Coronary artery (tissue), 2 donors: ENCODE data around the gene FKBP5.

Experiments used
- DNase-seq: peaks from one replicate; pipeline ENCODE4 v3.0.0-alpha.2; 2017; ENCODE audit warnings: low spot score
- H3K27ac ChIP-seq, 2 donors: fragments of 200-600 bp; sonication (generic); one replicate each; pipeline ENCODE4 v1.5.1; 2016 to 2019
- H3K4me3 ChIP-seq: fragments of 200-600 bp; sonication (generic); 2 replicates; pipeline ENCODE4 v1.5.1; 2016; ENCODE audit warnings: mild to moderate bottlenecking, moderate library complexity
- TF ChIP-seq, protein P1 (sequence below): fragments of 200-600 bp; sonication (generic); IDR thresholded peaks from one replicate; pipeline ENCODE4 v1.5.1; 2019; ENCODE audit warnings: antibody characterized with exemption

The FKBP5 gene

DNA sequence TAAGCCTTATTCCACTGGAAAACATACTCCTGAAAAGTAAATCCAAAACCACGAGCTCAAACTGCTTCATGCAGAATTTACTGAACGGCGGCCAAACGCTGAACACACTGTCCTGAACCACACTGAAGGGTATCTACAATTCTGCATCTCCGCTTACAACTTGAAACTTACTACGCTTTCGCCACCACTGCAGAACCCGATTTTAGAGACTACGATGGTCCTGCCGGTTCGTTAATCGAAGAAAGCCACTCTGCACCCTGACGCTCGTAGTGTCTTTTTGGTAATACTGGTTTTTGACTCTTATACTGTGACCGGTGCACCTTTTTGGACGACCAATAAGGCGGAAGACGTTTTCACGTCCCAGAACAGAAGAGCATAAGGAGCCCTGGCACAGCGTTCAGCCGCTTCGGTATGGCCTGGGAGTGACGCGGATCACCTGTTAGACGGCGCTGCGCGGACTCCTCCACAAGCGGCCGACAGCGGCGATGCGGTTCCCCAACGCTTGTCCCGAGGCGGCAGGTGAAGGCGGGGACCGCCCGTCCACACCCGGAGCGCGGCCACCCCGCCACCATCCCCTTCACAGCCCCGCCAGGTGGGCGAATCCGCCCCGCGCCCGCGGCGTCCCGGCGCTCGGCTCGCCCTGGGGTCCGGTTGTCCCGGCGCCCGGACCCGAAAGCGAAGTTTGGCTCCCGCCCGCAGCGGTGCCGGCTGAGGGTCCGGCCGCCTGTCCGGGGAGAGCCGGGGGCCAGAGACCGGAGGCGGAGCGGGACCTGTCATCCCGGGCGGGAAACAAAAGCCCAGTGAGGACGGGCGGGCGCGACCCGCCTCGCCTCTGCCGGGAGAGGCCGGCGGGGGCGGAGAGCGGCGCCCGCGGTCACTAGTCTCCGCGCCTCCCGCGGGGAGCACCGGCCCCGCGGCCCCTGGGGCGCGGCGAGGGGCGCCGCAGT lies 784 bp downstream of the FKBP5 start:
- Histone ChIP-seq H3K4me3 (peak overlapping the region; percentile 99), H3K27ac (peak overlapping the region; percentile 99 to 100)
- DNase-seq: peak; percentile 81
- TF ChIP-seq, protein P1, sequence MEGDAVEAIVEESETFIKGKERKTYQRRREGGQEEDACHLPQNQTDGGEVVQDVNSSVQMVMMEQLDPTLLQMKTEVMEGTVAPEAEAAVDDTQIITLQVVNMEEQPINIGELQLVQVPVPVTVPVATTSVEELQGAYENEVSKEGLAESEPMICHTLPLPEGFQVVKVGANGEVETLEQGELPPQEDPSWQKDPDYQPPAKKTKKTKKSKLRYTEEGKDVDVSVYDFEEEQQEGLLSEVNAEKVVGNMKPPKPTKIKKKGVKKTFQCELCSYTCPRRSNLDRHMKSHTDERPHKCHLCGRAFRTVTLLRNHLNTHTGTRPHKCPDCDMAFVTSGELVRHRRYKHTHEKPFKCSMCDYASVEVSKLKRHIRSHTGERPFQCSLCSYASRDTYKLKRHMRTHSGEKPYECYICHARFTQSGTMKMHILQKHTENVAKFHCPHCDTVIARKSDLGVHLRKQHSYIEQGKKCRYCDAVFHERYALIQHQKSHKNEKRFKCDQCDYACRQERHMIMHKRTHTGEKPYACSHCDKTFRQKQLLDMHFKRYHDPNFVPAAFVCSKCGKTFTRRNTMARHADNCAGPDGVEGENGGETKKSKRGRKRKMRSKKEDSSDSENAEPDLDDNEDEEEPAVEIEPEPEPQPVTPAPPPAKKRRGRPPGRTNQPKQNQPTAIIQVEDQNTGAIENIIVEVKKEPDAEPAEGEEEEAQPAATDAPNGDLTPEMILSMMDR: no peak

GRCh38 chr6:35686873-35687555 lies 1.7 kb downstream of the FKBP5 start:
- H3K4me3 ChIP-seq: peak overlapping the region; percentile 99
- no peak for DNase-seq
- TF ChIP-seq, protein P1: no peak
- H3K27ac ChIP-seq: peak overlapping the region; percentile 99 to 100

DNA sequence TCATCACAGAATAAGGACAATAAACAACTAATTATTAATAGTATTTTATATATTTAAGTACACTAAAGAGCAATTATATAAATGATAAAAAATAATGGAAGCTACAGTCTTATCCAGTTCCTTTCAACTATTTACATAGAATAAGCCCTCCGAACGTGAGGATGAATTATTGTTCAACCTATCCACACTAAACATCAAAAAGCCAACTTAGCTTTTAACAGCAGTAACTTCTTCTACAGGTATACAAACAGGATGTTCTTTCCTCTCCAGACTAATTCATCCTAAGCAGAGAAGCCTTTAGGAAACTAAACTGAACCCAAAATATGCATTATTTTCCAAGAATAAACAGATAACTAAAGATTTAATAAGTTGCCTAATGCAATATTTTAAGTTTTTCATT lies 2.3 kb downstream of the FKBP5 start:
- TF ChIP-seq, protein P1: no peak
- no peak for DNase-seq
- H3K4me3 ChIP-seq: peak overlapping the region; percentile 99
- peak overlapping the region; percentile 39 to 99 for H3K27ac ChIP-seq

- peak overlapping the region; percentile 27 for H3K4me3 ChIP-seq
- TF ChIP-seq, protein P1: no peak
- H3K27ac ChIP-seq: no peak overlapping the region
- no peak for DNase-seq
These were observed 5.4 kb downstream of the FKBP5 start for GRCh38 chr6:35683267-35683666.

- no peak for DNase-seq
- Histone ChIP-seq H3K27ac (no peak overlapping the region), H3K4me3 (peak overlapping the region; percentile 31)
- TF ChIP-seq, protein P1: no peak
These were observed 7.4 kb downstream of the FKBP5 start for GRCh38 chr6:35681298-35681697.

DNA sequence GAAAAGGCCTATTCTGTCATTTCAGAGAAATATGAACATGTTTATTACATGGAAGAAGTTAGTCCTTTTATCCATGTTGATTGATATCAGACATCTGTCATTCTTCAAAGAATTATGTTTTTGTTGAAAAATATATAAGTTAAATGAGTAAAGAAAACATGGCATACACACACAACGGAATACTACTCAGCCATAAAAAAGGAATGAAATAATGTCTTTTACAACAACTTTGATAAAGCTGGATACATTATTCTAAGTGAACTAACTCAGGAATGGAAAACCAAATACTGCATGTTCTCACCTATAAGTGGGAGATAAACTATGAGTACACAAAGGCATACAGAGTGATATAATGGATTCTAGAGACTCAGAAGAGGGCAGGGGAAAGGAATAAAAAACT lies 9.3 kb downstream of the FKBP5 start:
- TF ChIP-seq, protein P1: no peak
- Histone ChIP-seq H3K4me3 (no peak overlapping the region), H3K27ac (no peak overlapping the region)
- DNase-seq: no peak
